Breast epithelium (tissue), 3 donors: ENCODE data around the gene SIX3.

Experiments used
- CTCF ChIP-seq, 3 donors: fragments of 450-650 bp; IDR thresholded peaks; one replicate each; pipeline ENCODE4 v1.5.1; 2016 to 2017; ENCODE audit warnings: antibody characterized with exemption in 3 of 3, mild to moderate bottlenecking in 3 of 3, moderate library complexity in 3 of 3
- POLR2A ChIP-seq: fragments of 450-650 bp; IDR thresholded peaks from one replicate; pipeline ENCODE4 v1.6.1; 2016; ENCODE audit warnings: antibody characterized with exemption, mild to moderate bottlenecking, moderate library complexity
- POLR2AphosphoS5 ChIP-seq, 3 donors: sonication (generic); formaldehyde crosslinking; IDR thresholded peaks; one replicate each; pipeline ENCODE4 v1.6.1; 2017; ENCODE audit warnings: antibody characterized with exemption in 3 of 3

DNA sequence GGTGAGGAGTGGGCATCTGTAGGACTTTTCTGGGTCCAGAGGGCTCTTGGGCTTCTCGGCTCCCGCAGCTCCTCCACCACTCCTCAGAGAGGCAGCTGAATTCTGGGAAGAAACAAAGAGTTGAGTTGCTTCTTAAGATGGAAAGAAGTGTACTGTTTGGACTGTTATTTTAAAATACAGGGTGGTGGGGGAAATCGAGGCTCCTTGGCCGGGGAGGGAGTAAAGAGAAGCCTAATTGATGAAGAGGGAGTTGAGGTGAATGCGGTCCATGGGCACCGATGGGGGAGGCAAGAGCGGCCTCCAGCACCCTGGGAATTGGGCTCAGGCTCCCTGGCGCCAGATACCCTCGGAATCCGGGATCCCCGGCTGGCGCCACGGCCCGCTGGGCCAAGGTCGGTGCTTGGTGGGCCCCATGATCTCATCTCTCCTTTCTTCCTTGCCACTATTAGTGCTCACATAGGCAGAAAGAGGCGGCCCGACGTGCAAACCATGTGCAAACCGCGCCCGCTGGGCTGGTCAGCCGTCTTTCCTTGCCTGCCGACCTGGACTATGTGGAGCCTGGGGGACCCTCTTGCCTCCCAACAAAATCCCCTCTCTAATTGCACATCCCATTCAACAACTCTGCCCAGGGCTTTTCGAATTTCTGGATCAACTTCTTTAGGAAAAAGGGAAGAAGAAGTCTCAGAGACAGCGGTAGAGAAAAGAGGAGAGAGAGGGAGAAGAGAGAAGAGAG, 604 bp upstream of the SIX3 start:
- no peak for TF ChIP-seq POLR2AphosphoS5 (IDR thresholded peaks at IDR 0.05)
- TF ChIP-seq POLR2A = no peak
- no peak for TF ChIP-seq CTCF (IDR thresholded peaks at IDR 0.05)
